Epidermal melanocyte (primary cell): ENCODE results near the gene TMEM233.

Experiments
- DNase-seq: peaks from one replicate; pipeline ENCODE4 v3.0.0; 2011; ENCODE audit warnings: low spot score; ENCODE audit not compliant: insufficient read length

The TMEM233 gene

GRCh38 chr12:119681728-119682638, 88.4 kb downstream of the TMEM233 start:
- DNase-seq = no peak

GRCh38 chr12:119682639-119683252, 89.2 kb downstream of the TMEM233 start:
- DNase-seq = no peak

- no peak for DNase-seq
Measured at GRCh38 chr12:119683413-119683812, 89.8 kb downstream of the TMEM233 start.

GRCh38 chr12:119683816-119684215, 90.2 kb downstream of the TMEM233 start:
- no peak for DNase-seq

GRCh38 chr12:119684711-119685369, 91.3 kb downstream of the TMEM233 start:
- no peak for DNase-seq

GRCh38 chr12:119685375-119685774, 91.8 kb downstream of the TMEM233 start:
- DNase-seq = no peak

- no peak for DNase-seq
Measured at GRCh38 chr12:119686355-119686754, 92.8 kb downstream of the TMEM233 start.

GRCh38 chr12:119686776-119687175, 93.2 kb downstream of the TMEM233 start:
- no peak for DNase-seq

GRCh38 chr12:119687406-119687805, 93.8 kb downstream of the TMEM233 start:
- no peak for DNase-seq

GRCh38 chr12:119687879-119688278, 94.3 kb downstream of the TMEM233 start:
- no peak for DNase-seq

- no peak for DNase-seq
Measured at GRCh38 chr12:119689935-119690500, 96.4 kb downstream of the TMEM233 start.

GRCh38 chr12:119691202-119691810, 97.7 kb downstream of the TMEM233 start:
- DNase-seq = no peak

GRCh38 chr12:119692410-119692809, 98.8 kb downstream of the TMEM233 start:
- DNase-seq = no peak
